Mesendoderm (in vitro differentiated cells): ENCODE measurements around the gene MYL3.

Experiments used
- DNase-seq: peaks from one replicate; pipeline ENCODE4 v3.0.0; 2013
- H2AK5ac ChIP-seq: 2 replicates; pipeline ENCODE4 v1.6.1; 2013; ENCODE audit warnings: low read length, inconsistent platforms
- H2BK120ac ChIP-seq: 2 replicates; pipeline ENCODE4 v1.6.1; 2013; ENCODE audit warnings: low read depth, mild to moderate bottlenecking, low read length, moderate library complexity, mixed read lengths
- H2BK15ac ChIP-seq: replicated peaks from 2 replicates; pipeline ENCODE4 v1.6.1; 2013; ENCODE audit warnings: low read depth, mild to moderate bottlenecking, moderate library complexity
- H2BK5ac ChIP-seq: 2 replicates; pipeline ENCODE4 v1.6.1; 2013; ENCODE audit warnings: low read length, inconsistent platforms
- H3K18ac ChIP-seq: 2 replicates; pipeline ENCODE4 v1.6.1; 2013; ENCODE audit warnings: mild to moderate bottlenecking, low read length, mixed read lengths
- H3K23ac ChIP-seq: one replicate; pipeline ENCODE4 v1.6.1; 2013; ENCODE audit warnings: low read length
- H3K27ac ChIP-seq: 2 replicates; pipeline ENCODE4 v1.5.1; 2013; ENCODE audit warnings: low read depth, mild to moderate bottlenecking, inconsistent platforms, low read length, moderate library complexity
- H3K27me3 ChIP-seq: 2 replicates; pipeline ENCODE4 v1.6.1; 2013; ENCODE audit warnings: low read length, control low read depth, mild to moderate bottlenecking, inconsistent platforms; ENCODE audit not compliant: insufficient read depth, poor library complexity
- H3K36me3 ChIP-seq: 2 replicates; pipeline ENCODE4 v1.6.1; 2013; ENCODE audit warnings: low read length, inconsistent platforms; ENCODE audit not compliant: control insufficient read depth, insufficient read depth
- H3K4ac ChIP-seq: one replicate; pipeline ENCODE4 v1.6.1; 2013; ENCODE audit warnings: low read depth, mild to moderate bottlenecking, low read length, moderate library complexity
- H3K4me1 ChIP-seq: 2 replicates; pipeline ENCODE4 v1.6.1; 2013; ENCODE audit warnings: low read depth, low read length, inconsistent platforms; ENCODE audit not compliant: control insufficient read depth
- H3K4me2 ChIP-seq: 2 replicates; pipeline ENCODE4 v1.6.1; 2013; ENCODE audit warnings: low read length
- H3K4me3 ChIP-seq: 2 replicates; pipeline ENCODE4 v1.5.1; 2013; ENCODE audit warnings: mild to moderate bottlenecking, low read length
- H3K56ac ChIP-seq: one replicate; pipeline ENCODE4 v1.6.1; 2013; ENCODE audit warnings: low read length
- H3K79me1 ChIP-seq: 2 replicates; pipeline ENCODE4 v1.6.1; 2013; ENCODE audit warnings: low read length, inconsistent platforms
- H3K79me2 ChIP-seq: 2 replicates; pipeline ENCODE4 v1.6.1; 2013; ENCODE audit warnings: mild to moderate bottlenecking, low read length; ENCODE audit not compliant: control insufficient read depth, insufficient read depth
- H3K9ac ChIP-seq: 2 replicates; pipeline ENCODE4 v1.6.1; 2013; ENCODE audit warnings: low read length, inconsistent platforms
- H4K5ac ChIP-seq: one replicate; pipeline ENCODE4 v1.6.1; 2013; ENCODE audit warnings: low read length
- H4K8ac ChIP-seq: one replicate; pipeline ENCODE4 v1.6.1; 2013; ENCODE audit warnings: low read depth, mild to moderate bottlenecking, control low read depth, low read length, moderate library complexity
- WGBS: extraction: QIAGEN DNeasy Blood & Tissue Kit; methylation state at CpG from one replicate; pipeline ENCODE4 v1.1.7; 2013; ENCODE audit warnings: low lambda C conversion rate, missing lambda C conversion rate; ENCODE audit not compliant: insufficient coverage; ENCODE audit errors: extremely low coverage; 5-methylcytosine and 5-hydroxymethylcytosine counted together

Gene MYL3

DNA sequence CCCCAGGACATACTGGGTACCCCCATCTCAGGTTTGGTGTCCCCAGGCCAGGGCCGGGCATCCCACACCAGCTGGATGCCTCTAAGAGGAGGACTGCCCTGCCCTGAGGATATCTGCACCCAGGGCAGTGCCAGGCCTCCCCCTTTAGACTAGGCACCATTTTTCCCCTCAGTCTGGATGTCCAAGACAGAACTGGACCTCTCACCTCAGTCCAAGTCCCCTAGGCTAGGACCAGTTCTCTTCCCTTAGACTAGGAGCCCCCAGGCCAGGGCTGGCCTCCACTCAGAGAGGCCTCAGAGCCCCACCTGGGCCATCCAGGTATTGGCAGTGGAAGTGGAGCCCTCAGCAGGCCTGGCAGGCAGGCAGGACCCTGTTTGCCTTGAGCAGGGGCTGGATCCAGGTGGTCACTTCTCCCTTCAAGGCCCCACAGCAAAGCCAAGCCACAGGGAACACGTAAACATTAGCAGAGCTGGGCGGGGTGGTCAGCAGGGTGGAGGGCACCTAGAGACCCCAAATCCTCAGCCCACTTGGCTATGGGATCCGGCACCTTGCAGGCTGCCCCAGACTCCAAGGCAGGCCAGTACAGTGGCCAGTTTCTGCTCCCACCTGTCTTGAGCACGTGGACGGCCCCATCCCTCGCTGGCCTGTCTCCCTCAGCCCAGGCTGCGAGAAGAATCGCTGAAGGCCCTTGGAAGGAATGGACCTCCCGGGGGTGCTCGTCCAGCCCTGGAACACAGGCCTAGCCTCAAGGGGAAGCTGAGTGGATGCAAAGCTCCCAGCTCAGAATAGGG, 42.6 kb upstream of the MYL3 start:
- H3K4me3 ChIP-seq = no peak overlapping the region
- no peak overlapping the region for H3K23ac ChIP-seq
- no peaks in the 10 kb centered on the region for H3K79me2 ChIP-seq
- H4K8ac ChIP-seq = no peak overlapping the region
- no peaks in the 10 kb centered on the region for H3K79me1 ChIP-seq
- peak overlapping the region; percentile 7 for H3K56ac ChIP-seq
- no peak overlapping the region for H3K9ac ChIP-seq
- no CpG with 5 or more reads among the region's 11 CpGs for WGBS
- no peak overlapping the region for H4K5ac ChIP-seq
- H3K4me1 ChIP-seq = no peaks in the 10 kb centered on the region
- no peaks in the 10 kb centered on the region for H3K27me3 ChIP-seq
- no peak overlapping the region for H3K18ac ChIP-seq
- H2AK5ac ChIP-seq = no peak overlapping the region
- H3K4ac ChIP-seq = no peak overlapping the region
- no peak overlapping the region for H2BK5ac ChIP-seq
- no peak overlapping the region for H2BK120ac ChIP-seq
- no peak overlapping the region for H2BK15ac ChIP-seq
- DNase-seq = no peak
- H3K27ac ChIP-seq = no peak overlapping the region
- H3K4me2 ChIP-seq = no peak overlapping the region
- H3K36me3 ChIP-seq = no peaks in the 10 kb centered on the region

DNA sequence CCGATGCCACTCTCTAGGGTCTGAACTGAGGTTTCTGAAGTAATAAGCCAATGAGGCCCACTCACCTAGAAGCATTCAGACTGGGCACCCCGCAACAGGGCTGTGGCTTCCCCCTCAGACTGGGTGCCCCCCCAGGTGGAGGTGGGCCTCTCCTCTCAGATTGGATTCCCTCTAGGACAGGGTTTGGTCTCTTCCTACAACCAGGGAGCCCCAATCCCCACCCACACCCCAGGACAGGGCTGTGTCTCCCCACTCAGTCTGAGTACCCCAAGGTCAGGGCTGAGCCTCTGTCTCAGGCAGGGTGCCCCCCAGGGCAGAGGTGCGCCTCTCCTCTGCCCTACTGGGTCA, 41.9 kb upstream of the MYL3 start:
- no peak overlapping the region for H2BK15ac ChIP-seq
- no peak overlapping the region for H3K4me2 ChIP-seq
- H3K36me3 ChIP-seq = no peaks in the 10 kb centered on the region
- H4K8ac ChIP-seq = no peak overlapping the region
- H4K5ac ChIP-seq = no peak overlapping the region
- no peaks in the 10 kb centered on the region for H3K79me1 ChIP-seq
- no peaks in the 10 kb centered on the region for H3K27me3 ChIP-seq
- H3K18ac ChIP-seq = no peak overlapping the region
- DNase-seq = no peak
- H3K56ac ChIP-seq = no peak overlapping the region
- H3K4ac ChIP-seq = no peak overlapping the region
- no peak overlapping the region for H2AK5ac ChIP-seq
- H3K4me1 ChIP-seq = no peaks in the 10 kb centered on the region
- H3K23ac ChIP-seq = no peak overlapping the region
- no peak overlapping the region for H3K9ac ChIP-seq
- H3K27ac ChIP-seq = no peak overlapping the region
- no peaks in the 10 kb centered on the region for H3K79me2 ChIP-seq
- no peak overlapping the region for H2BK120ac ChIP-seq
- H3K4me3 ChIP-seq = no peak overlapping the region
- no peak overlapping the region for H2BK5ac ChIP-seq
- no CpG with 5 or more reads among the region's 3 CpGs for WGBS

DNA sequence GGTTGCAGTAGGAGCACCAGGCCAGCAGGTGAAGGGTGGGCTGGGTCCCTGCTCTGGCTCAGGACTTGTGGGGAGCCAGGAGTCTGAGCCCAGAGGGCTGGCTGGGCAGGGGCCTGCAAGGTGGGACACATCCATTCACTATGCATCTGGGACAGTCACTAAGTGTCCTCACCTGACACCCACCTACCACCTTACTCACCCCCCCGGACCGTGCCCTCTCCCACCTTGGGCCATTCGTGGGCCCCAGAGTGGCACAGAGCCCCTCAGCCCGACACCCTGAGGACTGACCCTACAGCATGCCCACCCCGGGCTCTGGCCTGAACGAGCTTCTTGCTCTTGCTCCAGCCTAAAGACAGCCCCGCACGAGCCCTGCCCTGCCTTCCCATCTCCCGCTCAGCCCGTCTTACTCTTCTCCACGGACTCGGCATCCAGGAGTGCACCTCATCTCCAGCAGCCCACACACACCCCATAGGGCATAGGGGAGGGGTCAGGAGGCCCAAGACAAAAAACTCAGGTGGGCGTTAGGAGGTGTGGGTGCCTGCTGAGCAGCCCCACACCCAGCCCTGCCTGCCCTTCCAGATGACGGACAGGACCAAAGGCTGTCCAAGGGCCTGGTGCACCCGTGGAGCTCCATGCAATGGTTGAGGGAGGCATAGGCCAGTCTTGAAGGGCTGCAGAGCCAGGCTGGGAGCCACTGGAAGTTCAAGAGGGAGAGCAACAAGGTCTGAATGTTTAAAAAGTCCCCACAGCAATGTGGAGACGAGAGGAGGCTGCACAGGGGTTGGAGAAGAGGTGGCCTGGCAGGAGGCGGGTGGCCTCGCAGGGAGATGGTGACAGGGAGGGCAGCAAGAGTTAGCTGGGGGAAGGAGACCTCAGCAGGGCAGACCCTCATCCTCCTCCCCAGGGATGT, 41.3 kb upstream of the MYL3 start:
- Histone ChIP-seq H3K9ac (no peak overlapping the region), H4K8ac (no peak overlapping the region), H3K27ac (no peak overlapping the region), H2BK5ac (no peak overlapping the region), H3K4me1 (no peaks in the 10 kb centered on the region), H3K23ac (peak overlapping the region; percentile 89), H3K79me2 (no peaks in the 10 kb centered on the region), H3K79me1 (no peaks in the 10 kb centered on the region), H2BK120ac (no peak overlapping the region), H3K4me2 (no peak overlapping the region), H3K18ac (no peak overlapping the region), H3K4me3 (no peak overlapping the region), H2AK5ac (no peak overlapping the region), H3K4ac (no peak overlapping the region), H3K56ac (peak overlapping the region; percentile 7), H2BK15ac (no peak overlapping the region), H3K36me3 (no peaks in the 10 kb centered on the region), H4K5ac (no peak overlapping the region), H3K27me3 (no peaks in the 10 kb centered on the region)
- WGBS = no CpG with 5 or more reads among the region's 18 CpGs
- DNase-seq = no peak

DNA sequence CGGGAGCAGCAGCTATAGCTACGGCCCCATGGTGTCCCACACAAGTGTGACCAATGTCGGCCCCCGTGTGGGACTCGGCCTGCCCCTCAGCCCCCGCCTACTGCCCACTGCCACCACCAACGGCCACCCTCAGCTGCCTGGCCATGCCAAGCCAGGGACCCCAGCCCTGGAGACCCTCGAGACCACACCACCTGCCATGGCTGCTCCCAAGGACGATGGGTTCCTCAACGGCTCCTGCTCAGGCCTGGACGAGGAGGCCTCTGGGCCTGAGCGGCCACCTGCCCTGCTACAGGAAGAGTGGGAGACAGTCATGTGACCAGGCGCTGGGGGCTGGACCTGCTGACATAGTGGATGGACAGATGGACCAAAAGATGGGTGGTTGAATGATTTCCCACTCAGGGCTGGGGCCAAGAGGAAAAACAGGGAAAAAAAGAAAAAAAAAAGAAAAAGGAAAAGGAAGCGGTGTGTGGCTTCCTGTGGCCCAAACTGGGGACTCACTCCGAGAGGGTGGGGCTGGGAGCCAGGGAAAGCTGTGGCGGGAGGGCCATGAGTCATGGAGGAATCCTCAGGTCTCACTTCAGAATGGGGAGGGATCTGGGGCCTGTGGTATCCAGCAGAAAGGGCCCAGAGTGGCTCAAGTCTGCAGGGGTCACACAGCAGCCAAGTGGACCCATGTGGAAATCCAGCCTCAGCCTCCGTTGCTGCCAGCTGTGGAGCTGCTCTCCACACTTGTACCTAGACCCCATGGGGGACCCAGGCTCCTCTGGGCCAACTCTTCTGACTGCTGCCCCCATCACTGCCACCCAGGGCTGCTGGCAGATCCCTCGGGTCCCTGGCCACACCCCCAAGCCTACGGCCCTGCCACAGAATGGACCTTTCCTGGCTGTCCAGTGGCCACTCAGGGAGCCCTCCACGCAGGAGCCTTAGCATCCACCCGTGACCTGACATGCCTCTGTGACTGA, 40.4 kb upstream of the MYL3 start:
- WGBS = no CpG with 5 or more reads among the region's 21 CpGs
- Histone ChIP-seq H3K18ac (no peak overlapping the region), H3K4me1 (no peaks in the 10 kb centered on the region), H3K79me2 (no peaks in the 10 kb centered on the region), H2BK120ac (no peak overlapping the region), H3K27ac (no peak overlapping the region), H2AK5ac (no peak overlapping the region), H3K4ac (no peak overlapping the region), H4K5ac (no peak overlapping the region), H3K79me1 (no peaks in the 10 kb centered on the region), H3K4me3 (no peak overlapping the region), H3K36me3 (no peaks in the 10 kb centered on the region), H3K23ac (no peak overlapping the region), H2BK5ac (no peak overlapping the region), H3K9ac (no peak overlapping the region), H3K56ac (no peak overlapping the region), H4K8ac (no peak overlapping the region), H3K27me3 (no peaks in the 10 kb centered on the region), H3K4me2 (no peak overlapping the region), H2BK15ac (no peak overlapping the region)
- peak; percentile 65 for DNase-seq

DNA sequence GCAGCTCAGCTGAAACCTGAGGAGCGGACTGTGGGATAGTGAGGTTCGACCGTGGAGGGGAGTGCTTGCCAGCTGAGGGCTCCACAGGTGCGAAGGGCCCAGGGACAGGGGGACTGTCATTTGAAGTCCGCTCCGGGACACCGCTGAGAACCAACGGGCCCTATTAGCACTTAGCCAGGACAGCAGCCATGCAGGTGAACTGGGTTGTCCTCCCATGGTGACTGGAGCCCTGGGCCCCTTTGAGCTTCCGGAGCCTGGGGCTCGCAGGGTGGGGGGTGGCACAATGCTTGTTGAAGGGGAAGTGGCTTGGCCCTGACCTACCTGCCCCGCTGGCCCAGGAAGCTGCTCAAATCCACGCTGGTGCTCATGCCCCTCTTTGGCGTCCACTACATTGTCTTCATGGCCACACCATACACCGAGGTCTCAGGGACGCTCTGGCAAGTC, 39.0 kb upstream of the MYL3 start:
- Histone ChIP-seq H3K79me1 (no peaks in the 10 kb centered on the region), H3K36me3 (no peaks in the 10 kb centered on the region), H3K23ac (no peak overlapping the region), H3K27me3 (no peaks in the 10 kb centered on the region), H2BK15ac (no peak overlapping the region), H4K8ac (no peak overlapping the region), H3K4me2 (no peak overlapping the region), H2BK120ac (no peak overlapping the region), H3K79me2 (no peaks in the 10 kb centered on the region), H3K4me3 (no peak overlapping the region), H3K18ac (no peak overlapping the region), H3K9ac (no peak overlapping the region), H4K5ac (no peak overlapping the region), H2BK5ac (no peak overlapping the region), H3K56ac (no peak overlapping the region), H3K4me1 (no peaks in the 10 kb centered on the region), H3K4ac (no peak overlapping the region), H3K27ac (no peak overlapping the region), H2AK5ac (no peak overlapping the region)
- WGBS = no CpG with 5 or more reads among the region's 15 CpGs
- DNase-seq = no peak
